Activated CD4-positive, alpha-beta T cell treated with anti-CD3 and anti-CD28 coated beads, Interleukin-10, Interleukin-2, amounts not matched to agents 100 ng/mL and 50 ng/mL, durations not matched to agents 16 hours and 8 hours (primary cell): ENCODE measurements around the gene ZNF549.
"Not testable (repeated sequence)": the region's sequence is repeated elsewhere in the genome, so short reads cannot be mapped to it uniquely, and the experiment has no call there.

ENCODE experiments used
- DNase-seq: peaks from one replicate; pipeline ENCODE4 v3.0.0-alpha.2; 2020

ZNF549 gene

DNA sequence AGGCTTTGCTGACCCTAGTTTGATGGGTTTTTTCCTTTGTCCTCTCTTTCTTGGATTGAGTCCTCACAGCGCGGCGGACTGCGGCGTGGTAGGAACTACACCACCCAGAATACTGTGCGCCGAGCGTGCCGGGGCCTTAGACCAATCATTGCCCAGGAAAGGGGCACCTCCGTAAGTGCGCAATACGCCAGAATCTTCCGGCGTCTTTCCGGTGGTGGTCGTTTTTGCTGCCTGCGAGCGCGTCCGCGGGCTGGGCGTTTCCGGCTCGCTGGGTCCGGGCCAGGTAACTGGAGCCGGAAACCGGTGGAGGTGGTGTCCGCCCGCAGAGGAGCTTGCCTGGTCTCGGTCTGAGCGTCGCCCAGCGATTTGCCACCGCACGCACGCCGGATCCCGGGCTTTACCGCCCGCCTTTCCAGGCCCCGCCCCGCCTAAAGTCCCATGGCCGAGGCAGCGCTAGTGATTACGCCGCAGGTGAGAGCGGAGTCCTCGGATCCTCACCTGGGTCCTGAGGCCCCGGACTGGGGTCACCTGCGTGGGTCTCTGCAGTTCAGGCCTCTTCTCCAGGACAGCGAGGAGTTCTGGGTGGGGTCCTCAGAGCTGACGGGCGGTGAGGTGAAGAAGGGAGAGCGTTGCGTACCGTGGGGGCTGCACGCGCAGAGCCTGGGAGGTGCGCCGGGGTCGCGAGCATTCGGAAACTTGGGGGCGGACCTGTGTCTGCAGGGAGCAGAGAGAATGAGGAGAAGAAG is at the start of gene ZNF549:
ZNF549 (plus strand) TSS at position 221 of the 746 bp plus-strand sequence; CDS start at position 439, 218 bp downstream.
- peak; percentile 93 for DNase-seq

DNA sequence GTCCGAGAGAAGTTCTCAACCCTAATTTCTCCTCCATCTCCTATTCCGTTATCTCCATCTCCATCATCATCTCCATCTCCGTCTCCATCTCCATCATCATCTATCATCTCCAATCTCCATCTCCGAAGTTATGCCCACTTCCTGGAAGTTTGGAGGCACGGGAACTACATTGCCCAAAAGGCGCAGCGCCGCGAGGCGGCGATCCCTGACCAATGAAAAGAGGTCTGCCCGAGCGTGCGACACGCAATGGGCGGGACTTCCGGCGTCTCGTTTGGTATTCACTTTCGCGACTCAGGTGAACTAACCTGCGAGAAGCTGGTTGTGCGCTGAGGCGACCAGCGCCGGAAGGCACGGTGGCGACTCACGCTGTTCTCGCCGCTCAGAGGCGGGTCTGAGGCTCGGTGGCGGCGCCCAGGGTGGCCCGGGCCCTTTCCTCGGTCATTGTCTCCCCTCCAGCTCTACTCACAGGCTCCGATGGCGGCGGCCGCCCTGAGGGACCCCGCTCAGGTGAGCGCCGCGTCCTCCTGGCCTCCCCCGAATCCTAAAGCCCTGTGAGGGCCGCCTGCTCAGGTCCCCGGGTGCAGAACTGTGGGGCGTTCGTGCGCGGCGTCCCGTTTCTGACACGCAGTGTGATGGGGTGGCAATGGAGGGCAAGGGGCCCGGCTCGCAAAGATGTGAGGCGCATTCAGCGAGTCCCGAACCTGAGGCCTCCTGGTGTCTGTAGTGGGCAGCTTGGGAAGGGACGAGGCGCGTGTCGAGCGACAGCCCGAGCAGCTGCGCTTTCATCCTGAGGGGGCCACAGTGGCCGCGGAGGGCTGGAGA is 39.5 kb upstream of the ZNF549 start, which contains the start of gene ZNF419:
ZNF419 (plus strand) TSS at position 274 of the 822 bp plus-strand sequence; CDS start at position 475, 201 bp downstream.
- DNase-seq, result peak; percentile 95

DNA sequence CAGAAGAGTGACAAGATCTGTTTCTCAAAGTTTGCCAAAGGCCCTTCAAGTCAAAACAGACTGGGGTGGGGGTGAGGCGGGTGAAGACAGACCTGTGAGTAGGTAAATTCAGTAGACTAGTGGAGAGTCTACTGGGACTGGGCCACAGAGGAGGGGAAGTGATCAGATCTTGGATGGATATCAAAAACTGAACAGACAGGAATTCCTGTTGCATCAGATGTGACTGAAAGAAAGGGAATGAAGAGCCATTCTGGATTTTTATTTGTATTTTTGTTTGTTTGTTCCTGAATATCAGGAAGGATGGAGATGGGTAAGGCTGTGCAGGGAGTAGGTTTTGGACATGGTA is 38.9 kb upstream of the ZNF549 start:
- not testable (repeated sequence) for DNase-seq

DNA sequence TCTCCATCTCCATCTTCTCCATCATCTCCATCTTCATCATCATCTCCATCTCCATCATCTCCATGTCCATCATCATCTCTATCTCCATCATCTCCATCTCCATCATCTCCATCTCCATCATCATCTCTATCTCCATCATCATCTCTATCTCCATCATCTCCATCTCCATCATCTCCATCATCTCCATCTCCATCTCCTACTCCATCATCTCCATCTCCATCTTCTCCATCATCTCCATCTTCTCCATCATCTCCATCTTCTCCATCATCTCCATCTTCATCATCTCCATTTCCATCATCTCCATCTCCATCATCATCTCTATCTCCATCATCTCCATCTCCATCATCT is 27.9 kb upstream of the ZNF549 start:
- not testable (repeated sequence) for DNase-seq

DNA sequence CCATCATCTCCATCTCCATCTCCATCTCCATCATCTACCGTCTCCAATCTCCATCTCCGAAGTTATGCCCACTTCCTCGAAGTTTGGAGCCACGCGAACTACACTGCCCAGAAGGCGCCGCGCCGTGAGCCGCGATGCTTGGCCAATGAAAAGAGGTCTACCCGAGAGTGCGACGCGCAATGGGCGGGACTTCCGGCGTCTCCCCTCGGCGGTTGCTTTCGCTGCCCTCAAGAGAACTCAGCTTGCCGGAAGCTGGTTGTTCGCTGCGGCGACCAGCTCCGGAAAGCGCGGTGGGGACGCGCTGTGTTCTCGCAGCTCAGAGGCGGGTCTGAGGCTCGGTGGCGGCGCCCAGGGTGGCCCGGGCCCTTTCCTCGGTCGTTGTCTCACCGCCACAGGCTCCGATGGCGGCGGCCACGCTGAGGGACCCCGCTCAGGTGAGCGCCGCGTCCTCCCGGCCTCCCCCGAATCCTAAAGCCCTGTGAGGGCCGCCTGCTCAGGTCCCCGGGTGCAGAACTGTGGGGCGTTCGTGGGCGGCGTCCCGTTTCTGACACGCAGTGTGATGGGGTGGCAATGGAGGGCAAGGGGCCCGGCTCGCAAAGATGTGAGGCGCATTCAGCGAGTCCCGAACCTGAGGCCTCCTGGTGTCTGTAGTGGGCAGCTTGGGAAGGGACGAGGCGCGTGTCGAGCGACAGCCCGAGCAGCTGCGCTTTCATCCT is 27.3 kb upstream of the ZNF549 start, which contains the start of gene ZNF773:
ZNF773 (plus strand) TSS at position 259 of the 716 bp plus-strand sequence; CDS start at position 402, 143 bp downstream.
- DNase-seq, result peak; percentile 96

DNA sequence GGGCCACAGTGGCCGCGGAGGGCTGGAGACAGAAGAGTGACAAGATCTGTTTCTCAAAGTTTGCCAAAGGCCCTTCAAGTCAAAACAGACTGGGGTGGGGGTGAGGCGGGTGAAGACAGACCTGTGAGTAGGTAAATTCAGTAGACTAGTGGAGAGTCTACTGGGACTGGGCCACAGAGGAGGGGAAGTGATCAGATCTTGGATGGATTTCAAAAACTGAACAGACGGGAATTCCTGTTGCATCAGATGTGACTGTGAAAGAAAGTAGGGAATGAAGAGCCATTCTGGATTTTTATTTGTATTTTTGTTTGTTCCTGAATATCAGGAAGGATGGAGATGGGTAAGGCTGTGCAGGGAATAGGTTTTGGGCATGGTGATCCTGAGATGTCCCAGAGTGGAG is 26.8 kb upstream of the ZNF549 start:
- not testable (repeated sequence) for DNase-seq

DNA sequence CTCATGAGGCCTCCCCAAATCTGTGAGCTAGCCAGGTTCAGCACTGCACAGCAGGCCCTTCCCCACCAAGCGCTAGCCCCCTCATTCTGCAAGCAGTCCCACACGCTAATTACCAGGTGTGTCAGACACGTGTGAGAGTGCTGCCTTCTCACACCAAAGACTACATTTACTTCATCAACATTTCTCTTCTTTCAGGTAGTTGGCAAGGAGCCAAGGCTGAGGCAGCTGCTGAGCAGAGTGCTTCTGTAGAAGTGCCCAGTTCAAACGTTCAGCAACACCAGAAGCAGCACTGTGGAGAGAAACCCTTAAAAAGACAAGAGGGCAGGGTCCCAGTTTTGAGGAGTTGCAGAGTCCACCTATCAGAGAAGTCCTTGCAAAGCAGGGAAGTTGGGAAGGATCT is 21.0 kb upstream of the ZNF549 start:
- no peak for DNase-seq

DNA sequence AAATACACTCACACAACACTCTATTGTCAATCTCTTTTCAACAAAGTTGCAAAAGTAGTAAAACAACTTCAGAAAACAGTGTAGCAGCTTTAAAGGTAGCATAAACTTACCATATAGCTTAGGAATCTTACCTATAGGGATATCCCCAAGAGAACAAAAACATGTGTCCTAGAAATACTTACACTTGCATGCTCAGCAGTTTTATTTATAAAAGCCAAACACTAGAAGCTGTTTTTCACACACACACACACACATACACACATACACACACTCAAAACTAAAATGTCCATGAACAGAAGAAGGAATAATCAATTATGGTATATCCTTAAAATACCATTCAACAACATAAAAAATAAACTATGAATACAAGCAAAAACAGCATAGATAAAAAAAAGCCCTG is 15.7 kb upstream of the ZNF549 start:
- no peak for DNase-seq

DNA sequence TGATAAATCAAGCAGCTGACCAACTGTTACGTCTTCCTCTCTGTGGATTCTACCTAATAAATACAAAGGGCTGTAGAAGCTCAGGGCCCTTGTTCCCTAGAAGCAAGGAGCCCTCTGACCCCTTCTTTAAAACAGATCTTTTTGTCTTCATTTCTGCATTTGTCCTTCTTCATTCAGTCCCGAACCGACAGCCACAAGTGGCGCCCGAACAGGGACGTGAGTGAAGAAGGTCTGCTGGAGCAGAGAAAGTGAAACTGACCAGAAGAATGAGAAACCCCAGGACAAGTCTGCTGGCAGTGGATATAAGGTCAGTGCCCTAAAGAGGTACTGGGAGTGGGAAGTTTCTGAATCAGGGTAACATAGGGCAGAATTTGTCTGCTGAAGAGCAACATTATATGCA is 14.3 kb upstream of the ZNF549 start:
- no peak for DNase-seq

DNA sequence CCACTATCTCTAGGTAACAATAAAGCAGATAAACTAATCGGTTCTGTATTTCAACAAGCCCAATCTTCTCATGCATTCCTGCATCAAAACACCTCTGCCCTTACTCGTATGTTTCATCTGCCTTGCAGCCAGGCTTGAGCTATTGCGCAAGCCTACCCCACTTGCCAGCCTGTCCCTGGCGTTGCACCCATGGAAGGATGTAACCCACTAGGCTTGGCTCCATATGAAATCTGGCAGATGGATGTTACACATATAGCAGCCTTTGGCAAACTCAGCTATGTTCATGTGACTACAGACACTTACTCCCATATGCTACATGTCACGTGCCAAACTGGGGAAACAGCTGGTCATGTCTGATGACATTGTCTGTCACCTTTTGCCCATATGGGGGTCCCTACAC is 11.9 kb upstream of the ZNF549 start:
- no peak for DNase-seq

DNA sequence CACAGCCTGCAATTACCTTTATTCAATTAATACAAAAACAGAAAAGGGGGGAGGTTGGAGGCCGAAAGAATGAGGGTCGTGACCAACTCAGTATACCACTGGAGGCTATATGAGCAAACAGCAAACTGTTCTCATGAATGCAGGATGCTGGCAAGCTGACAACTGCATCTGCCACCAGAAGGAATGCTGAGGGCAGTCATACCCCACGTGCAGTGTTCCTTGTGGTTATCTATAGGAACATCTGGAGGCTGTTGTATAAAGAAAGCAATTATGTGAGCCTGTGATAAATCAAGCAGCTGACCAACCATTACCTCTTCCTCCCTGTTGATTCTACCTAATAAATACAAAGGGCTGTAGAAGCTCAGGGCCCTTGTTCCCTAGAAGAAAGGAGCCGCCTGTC is 9.1 kb upstream of the ZNF549 start:
- not testable (repeated sequence) for DNase-seq

DNA sequence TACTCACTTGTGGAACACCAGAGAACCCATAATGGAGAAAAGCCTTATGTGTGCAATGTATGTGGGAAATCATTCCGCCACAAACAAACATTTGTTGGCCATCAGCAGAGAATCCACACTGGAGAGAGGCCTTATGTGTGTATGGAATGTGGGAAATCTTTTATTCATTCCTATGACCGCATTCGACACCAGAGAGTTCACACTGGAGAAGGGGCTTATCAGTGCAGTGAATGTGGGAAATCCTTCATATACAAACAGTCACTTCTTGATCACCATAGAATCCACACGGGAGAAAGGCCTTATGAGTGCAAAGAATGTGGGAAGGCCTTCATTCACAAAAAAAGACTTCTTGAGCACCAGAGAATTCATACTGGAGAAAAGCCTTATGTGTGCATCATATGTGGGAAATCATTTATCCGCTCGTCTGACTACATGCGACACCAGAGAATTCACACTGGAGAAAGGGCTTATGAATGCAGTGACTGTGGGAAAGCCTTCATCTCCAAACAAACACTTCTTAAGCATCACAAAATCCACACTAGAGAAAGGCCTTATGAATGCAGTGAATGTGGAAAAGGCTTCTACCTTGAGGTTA is 10.9 kb downstream of the ZNF549 start:
- no peak for DNase-seq

DNA sequence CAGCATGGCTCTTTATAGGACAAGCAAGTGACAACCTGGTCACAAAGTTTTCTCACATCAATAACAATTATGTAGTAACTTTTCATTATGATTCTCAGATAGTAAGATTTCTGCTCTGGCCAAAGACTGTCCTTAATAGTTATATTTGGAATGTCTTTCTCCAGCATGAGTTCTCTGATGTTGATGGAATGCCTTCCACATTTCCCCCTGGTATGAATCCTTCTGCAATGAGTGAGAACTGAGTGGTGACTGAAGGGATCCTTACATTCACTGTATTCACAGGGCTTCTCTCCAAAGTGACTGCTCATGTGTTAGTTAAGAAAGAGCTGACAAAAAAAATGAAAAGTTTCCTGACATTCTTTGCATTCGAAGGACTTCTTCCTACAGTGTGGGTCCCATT is 19.4 kb downstream of the ZNF549 start:
- no peak for DNase-seq

DNA sequence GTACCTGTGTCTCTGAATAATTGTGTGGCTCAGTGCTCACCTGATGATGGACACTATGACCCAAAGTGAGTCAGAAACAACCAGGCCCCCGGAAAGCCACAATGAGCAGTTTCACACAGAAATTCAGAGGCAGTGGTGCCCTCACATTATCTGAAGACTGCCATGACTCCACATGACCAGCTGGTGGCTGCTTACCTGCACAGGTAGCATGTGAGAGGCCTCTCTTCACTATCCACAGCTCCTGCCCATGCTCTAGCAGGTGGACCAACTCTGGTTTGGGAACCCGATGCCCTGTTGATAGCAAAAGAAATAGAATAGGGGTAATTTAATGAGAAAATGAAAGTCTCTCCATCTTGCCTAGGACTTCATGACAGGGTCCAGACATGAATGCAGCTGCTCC is 25.3 kb downstream of the ZNF549 start:
- no peak for DNase-seq

DNA sequence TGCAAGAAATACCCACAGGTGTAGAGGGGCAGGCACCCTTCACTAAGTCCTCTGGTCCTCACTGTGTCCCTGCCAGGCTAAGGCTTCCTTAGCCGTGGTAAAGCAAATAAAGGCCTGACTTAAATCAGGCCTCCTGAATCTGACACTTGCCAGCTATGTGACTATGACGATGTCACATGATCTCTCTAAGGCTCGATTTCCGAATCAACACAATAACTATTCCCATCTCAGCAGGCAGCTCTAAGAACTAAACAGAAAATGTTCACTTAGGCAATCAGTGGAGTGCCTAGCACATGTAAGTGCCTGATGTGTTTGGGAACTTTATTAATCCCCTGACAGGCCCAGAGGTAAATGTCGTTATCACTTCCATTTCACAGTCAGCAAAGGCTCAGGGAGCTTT is 30.5 kb downstream of the ZNF549 start:
- no peak for DNase-seq

DNA sequence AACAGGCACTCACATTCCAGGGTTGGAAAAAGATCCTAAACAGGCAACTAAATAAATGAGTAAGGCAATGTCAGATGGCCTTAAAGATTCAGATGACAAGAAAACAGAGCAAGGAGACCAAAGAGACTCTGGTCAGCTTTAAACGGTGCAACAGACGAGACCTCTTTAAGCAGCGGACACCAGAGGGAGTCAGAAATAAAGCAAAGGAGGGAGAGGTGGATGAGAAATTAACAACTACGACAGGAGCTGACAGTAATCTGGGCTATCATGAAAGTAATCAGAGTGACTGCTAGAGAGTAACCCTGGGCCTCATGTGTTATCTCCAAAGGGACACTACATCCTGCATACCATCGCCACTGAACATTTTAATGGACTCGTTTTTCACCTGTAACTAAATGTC is 31.4 kb downstream of the ZNF549 start:
- no peak for DNase-seq

DNA sequence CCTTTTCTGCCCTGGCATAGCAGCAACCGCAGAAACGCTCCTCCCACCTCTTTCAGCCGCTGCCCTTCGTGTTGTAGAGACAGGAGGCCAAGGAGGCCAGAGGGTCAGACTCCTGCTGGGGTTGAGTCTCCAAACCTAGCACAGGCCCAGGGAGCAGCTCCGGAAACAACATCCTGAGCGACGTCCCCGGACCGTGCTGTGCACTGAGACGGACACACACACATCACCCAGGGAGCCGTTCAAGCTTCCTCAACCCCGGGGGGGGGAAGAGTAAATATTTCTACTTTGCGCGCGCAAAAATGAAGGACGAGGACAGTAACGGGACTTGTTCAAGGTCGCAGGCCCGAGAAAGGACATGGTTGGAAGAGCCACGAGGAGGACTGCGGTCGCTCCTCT is 31.9 kb downstream of the ZNF549 start:
- DNase-seq, result peak; percentile 21

DNA sequence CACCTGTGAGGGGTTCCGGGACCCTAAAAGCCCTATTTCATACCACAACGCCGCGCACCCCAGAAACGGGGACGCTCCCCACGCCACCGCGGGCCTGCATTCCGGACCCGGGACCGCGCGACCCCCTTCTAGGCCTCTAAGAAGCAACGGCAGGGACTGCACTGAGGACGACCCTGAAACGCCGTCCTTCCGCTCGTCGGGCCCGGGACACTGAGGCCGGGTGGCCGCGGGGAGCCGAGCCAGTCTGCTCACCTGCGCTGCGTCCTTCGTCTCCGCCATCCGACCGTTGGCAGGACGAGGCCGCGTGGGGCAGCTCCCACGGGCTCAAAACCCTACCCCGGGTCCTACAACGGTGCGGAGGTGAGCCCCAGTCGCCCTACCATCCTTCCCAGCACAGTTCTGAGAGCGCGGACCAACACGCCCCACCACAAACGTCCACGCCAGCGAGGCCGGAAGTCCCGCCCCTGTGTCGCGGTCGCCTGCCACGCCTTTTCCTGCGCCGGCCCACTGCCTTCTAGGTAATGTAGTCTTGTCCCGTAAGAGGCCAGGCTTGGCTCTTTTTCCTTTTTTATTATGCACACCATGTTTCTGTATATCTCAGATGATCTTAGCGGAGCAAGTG is 32.4 kb downstream of the ZNF549 start, which contains the start of gene ZNF550:
ZNF550 (minus strand) TSS at position 460 of the 622 bp plus-strand sequence; CDS start at position 279, 181 bp downstream.
- DNase-seq, result peak; percentile 92

DNA sequence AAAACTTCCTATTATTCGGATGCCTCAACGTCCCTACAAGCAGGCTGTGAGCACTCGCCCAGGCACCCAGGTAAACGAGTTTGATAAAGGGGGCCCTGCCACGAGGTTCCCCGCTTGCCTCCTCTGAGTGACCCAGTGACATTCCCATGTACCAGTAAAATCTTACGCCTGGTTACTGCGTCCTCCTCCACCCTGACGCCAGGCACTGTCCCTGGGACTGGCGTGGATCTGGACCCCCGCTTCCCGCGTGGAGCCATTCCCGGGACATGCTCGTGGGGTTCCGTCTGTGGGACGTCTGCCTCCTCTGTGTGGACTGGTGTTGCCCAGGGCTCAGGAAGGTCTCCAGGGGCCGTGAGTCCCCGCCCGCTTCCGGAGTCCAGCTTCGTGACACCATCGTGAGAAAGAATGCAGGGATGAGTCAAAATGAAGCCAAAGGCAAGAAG is 32.9 kb downstream of the ZNF549 start:
- no peak for DNase-seq

DNA sequence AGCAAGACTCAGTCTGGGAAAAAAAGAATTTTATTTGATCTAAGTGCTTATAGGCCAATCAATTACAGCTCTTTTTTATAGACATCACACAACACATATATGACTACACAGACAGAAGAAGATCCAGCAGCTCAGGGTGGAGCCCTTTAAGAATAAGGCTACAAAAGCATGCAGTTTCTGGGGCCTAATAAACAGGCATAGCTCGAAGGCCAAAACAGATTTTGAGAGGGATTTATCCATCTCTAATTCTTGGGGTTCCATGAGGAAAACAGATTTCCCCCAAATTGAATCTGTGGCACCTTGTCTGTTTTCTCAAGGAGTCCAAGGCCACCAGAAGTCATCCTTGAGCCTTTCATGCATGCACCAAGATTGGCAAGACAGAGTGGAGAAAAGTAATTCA is 36.4 kb downstream of the ZNF549 start:
- DNase-seq, result no peak

DNA sequence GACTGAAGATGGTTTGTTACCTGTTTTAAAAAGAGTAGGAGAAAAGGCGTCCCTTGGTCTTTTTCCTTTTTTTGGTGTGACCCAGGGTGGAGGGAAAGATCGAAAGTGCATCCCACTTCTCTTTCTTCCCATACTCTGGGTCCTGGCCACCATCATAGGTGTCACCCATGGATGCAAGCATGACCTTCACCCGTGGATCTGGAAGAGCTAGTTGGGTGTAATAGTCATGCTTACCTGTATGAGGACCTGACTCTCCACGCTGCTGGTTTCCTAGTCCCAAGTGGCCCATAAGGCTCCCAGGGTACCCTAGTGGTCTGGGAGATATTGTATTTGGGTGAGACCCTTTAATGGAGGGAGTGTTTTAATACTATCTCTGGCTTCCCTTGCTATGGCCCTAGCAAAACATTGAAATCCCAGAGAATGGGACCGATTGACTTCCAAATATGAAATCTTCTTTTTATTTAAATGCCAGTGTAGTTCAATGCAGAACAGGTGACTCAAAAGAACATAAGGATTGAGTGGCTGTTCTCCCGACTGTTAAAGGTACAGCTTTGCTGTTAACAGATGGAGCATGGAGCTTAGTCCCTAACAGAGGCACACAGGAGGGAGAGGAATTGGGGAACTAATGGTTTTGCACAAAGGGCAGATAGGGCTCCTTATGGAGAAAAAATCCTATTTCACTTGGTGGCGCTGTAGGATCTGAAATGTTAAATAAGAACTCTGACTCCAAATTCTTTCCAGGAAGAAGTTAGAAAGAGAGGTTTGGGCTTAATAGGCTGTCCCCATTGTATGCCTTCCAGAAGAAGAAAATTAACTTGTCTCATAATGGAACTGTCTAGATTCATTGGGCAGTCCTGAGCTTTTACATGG is 39.5 kb downstream of the ZNF549 start:
- no peak for DNase-seq
